ENCODE measurements around the gene PCDHGA9. TPM values are rescaled to one million over a fixed set of nuclear protein-coding genes. Genes with fewer than 3 reads are reported as not detected.

PCDHGA9 gene
- total RNA-seq, 3 donors from 2014 or later, result 7.8 to 16.7 (median 13.8) TPM

DNA sequence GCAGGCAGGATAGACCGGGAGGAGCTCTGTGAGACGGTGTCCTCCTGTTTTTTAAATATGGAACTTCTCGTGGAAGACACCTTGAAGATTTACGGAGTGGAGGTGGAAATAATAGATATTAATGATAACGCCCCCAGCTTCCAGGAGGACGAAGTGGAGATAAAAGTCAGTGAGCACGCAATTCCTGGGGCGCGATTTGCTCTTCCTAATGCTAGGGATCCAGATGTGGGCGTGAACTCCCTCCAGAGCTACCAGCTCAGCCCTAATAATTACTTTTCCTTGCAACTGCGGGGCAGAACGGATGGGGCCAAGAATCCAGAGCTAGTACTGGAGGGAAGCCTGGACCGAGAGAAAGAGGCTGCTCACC, 18.9 kb downstream of the PCDHGA9 start:
- intact Hi-C loops (cut with DNase I; ENCODE audit: low total_unique reads), result loop anchor here (10.0 kb wide), 1 partner anchor 133 kb away; no protein-coding TSS in a partner anchor
- Histone ChIP-seq H3K4me1 (no peaks in the 10 kb centered on the region), H3K27ac (no peak overlapping the region), H3K9me3 (peaks cover 85 to 100% of the 10 kb centered on the region in 2 donors), H3K4me3 (peak overlapping the region in 2 of 3 donors; percentile 22 to 54), H3K36me3 (no peaks in the 10 kb centered on the region), H3K27me3 (no peaks in the 10 kb centered on the region)
- TF ChIP-seq POLR2AphosphoS5 (IDR thresholded peaks at IDR 0.05), result no peak
- no peak for TF ChIP-seq POLR2A (IDR thresholded peaks at IDR 0.05)
- TF ChIP-seq, protein P1, sequence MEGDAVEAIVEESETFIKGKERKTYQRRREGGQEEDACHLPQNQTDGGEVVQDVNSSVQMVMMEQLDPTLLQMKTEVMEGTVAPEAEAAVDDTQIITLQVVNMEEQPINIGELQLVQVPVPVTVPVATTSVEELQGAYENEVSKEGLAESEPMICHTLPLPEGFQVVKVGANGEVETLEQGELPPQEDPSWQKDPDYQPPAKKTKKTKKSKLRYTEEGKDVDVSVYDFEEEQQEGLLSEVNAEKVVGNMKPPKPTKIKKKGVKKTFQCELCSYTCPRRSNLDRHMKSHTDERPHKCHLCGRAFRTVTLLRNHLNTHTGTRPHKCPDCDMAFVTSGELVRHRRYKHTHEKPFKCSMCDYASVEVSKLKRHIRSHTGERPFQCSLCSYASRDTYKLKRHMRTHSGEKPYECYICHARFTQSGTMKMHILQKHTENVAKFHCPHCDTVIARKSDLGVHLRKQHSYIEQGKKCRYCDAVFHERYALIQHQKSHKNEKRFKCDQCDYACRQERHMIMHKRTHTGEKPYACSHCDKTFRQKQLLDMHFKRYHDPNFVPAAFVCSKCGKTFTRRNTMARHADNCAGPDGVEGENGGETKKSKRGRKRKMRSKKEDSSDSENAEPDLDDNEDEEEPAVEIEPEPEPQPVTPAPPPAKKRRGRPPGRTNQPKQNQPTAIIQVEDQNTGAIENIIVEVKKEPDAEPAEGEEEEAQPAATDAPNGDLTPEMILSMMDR (IDR thresholded peaks at IDR 0.05), result no peak
- DNase-seq (ENCODE audit: low spot score in 2 of 2), result no peak

DNA sequence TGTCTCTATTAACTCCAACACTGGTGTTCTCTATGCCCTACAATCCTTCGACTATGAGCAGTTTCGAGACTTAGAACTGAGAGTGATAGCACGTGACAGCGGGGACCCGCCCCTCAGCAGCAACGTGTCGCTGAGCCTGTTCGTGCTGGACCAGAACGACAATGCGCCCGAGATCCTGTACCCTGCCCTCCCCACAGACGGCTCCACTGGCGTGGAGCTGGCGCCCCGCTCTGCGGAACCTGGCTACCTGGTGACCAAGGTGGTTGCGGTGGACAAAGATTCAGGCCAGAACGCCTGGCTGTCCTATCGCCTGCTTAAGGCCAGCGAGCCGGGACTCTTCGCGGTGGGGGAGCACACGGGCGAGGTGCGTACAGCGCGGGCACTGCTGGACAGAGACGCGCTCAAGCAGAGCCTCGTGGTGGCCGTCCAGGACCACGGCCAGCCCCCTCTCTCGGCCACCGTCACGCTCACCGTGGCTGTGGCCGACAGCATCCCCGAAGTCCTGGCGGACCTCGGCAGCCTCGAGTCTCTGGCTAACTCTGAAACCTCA, 20.2 kb downstream of the PCDHGA9 start:
- DNase-seq (ENCODE audit: low spot score in 2 of 2), result no peak
- peak overlapping the region in 1 of 3 donors; percentile 26 for H3K4me3 ChIP-seq
- TF ChIP-seq POLR2A (IDR thresholded peaks at IDR 0.05), result no peak
- TF ChIP-seq, protein P1 (IDR thresholded peaks at IDR 0.05), result no peak
- no peak for TF ChIP-seq POLR2AphosphoS5 (IDR thresholded peaks at IDR 0.05)
- H3K27me3 ChIP-seq, result no peaks in the 10 kb centered on the region
- intact Hi-C loops (cut with DNase I; ENCODE audit: low total_unique reads), result loop anchor here (10.0 kb wide), 1 partner anchor 132 kb away; no protein-coding TSS in a partner anchor
- H3K9me3 ChIP-seq, result peaks cover 93 to 100% of the 10 kb centered on the region in 2 donors
- no peak overlapping the region for H3K27ac ChIP-seq
- H3K4me1 ChIP-seq, result no peaks in the 10 kb centered on the region
- H3K36me3 ChIP-seq, result no peaks in the 10 kb centered on the region

DNA sequence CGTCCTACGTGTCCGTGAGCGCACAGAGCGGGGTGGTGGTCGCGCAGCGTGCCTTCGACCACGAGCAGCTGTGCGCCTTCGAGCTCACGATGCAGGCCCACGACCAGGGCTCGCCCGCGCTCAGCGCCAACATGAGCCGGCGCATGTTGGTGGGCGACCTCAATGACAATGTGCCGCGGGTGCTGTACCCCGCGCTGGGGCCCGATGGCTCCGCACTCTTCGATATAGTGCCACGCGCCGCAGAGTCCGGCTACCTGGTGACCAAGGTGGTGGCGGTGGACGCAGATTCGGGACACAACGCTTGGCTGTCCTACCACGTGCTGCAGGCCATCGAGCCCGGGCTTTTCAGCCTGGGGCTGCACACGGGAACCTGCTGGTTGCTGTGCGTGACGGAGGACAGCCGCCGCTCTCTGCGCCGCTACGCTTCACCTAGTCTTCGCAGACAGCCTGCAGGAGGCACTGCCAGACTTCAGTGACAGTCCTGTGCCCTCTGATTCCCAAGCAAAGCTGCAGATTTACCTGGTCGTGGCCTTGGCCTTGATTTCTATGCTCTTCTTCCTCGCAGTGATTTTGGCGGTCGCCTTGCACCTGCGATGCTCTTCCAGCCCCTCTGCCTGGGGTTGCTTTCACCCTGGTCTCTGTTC, 25.3 kb downstream of the PCDHGA9 start:
- intact Hi-C loops (cut with DNase I; ENCODE audit: low total_unique reads), result loop anchor here (10.0 kb wide), 1 partner anchor 127 kb away; no protein-coding TSS in a partner anchor
- Histone ChIP-seq H3K27me3 (no peaks in the 10 kb centered on the region), H3K4me1 (no peaks in the 10 kb centered on the region), H3K36me3 (no peaks in the 10 kb centered on the region), H3K4me3 (peak overlapping the region in 1 of 3 donors; percentile 34), H3K27ac (no peak overlapping the region), H3K9me3 (peaks cover 91 to 99% of the 10 kb centered on the region in 2 donors)
- no peak for TF ChIP-seq POLR2A (IDR thresholded peaks at IDR 0.05)
- TF ChIP-seq, protein P1 (IDR thresholded peaks at IDR 0.05), result no peak
- TF ChIP-seq POLR2AphosphoS5 (IDR thresholded peaks at IDR 0.05), result no peak
- no peak for DNase-seq (ENCODE audit: low spot score in 2 of 2)

DNA sequence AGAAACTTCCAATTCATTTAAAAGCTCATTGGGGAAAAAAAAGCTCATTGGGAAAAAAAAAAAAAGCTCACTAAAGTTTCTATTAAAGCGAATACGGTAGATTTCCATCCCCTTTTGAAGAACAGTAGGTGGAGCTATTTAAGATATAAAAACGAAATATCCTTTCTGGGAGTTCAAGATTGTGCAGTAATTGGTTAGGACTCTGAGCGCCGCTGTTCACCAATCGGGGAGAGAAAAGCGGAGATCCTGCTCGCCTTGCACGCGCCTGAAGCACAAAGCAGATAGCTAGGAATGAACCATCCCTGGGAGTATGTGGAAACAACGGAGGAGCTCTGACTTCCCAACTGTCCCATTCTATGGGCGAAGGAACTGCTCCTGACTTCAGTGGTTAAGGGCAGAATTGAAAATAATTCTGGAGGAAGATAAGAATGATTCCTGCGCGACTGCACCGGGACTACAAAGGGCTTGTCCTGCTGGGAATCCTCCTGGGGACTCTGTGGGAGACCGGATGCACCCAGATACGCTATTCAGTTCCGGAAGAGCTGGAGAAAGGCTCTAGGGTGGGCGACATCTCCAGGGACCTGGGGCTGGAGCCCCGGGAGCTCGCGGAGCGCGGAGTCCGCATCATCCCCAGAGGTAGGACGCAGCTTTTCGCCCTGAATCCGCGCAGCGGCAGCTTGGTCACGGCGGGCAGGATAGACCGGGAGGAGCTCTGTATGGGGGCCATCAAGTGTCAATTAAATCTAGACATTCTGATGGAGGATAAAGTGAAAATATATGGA, 27.9 kb downstream of the PCDHGA9 start, which contains the start of gene PCDHGA12:
TSS of gene PCDHGA12 (plus strand) at position 176 of the 782 bp plus-strand sequence. CDS start at position 429, 253 bp downstream.
- Histone ChIP-seq H3K4me1 (no peaks in the 10 kb centered on the region), H3K36me3 (no peaks in the 10 kb centered on the region), H3K27ac (no peak within 1 kb of the TSS), H3K27me3 (no peaks in the 10 kb centered on the region), H3K4me3 (peak within 1 kb of the TSS; percentile 26 to 48 (median 36)), H3K9me3 (peaks cover 88 to 99% of the 10 kb centered on the region in 2 donors)
- DNase-seq (ENCODE audit: low spot score in 2 of 2), result no peak
- TF ChIP-seq, protein P1 (IDR thresholded peaks at IDR 0.05), result no peak
- TF ChIP-seq POLR2AphosphoS5 (IDR thresholded peaks at IDR 0.05) (no peak), POLR2A (IDR thresholded peaks at IDR 0.05) (no peak)
- intact Hi-C loops (cut with DNase I; ENCODE audit: low total_unique reads), result no loop called here

Data from breast epithelium (tissue), 4 donors.